GM23338 (cell line): ENCODE data around the gene PACS1. TPM values are rescaled to one million over a fixed set of nuclear protein-coding genes. Genes with fewer than 3 reads are reported as not detected.

ENCODE experiments used
- ATAC-seq: fragments of 200-7000 bp; cut with Tn5 transposase; 3 replicates; pipeline ENCODE4 v1.9.1; 2020
- DNase-seq: peaks from one replicate; pipeline ENCODE4 v3.0.0-alpha.2; 2015; ENCODE audit warnings: low spot score
- H2AFZ ChIP-seq: fragments of 200-600 bp; sonication (generic); 2 replicates; pipeline ENCODE4 v1.8.0; 2016; ENCODE audit warnings: antibody characterized with exemption, mild to moderate bottlenecking, moderate library complexity
- H3F3A ChIP-seq: fragments of 200-600 bp; sonication (generic); replicated peaks from 2 replicates; pipeline ENCODE4 v1.8.0; 2017; ENCODE audit warnings: antibody characterized with exemption, mixed run types, low read depth
- H3K27ac ChIP-seq: fragments of 200-600 bp; sonication (generic); 2 replicates; pipeline ENCODE4 v1.6.1; 2016; ENCODE audit warnings: low read depth
- H3K27me3 ChIP-seq: fragments of 200-600 bp; sonication (generic); 2 replicates; pipeline ENCODE4 v1.8.0; 2016; ENCODE audit warnings: mild to moderate bottlenecking, mixed run types, moderate library complexity; ENCODE audit not compliant: insufficient read depth
- H3K36me3 ChIP-seq: fragments of 200-600 bp; sonication (generic); 2 replicates; pipeline ENCODE4 v1.8.0; 2016; ENCODE audit warnings: mild to moderate bottlenecking; ENCODE audit not compliant: insufficient read depth
- H3K4me1 ChIP-seq: fragments of 200-600 bp; sonication (generic); 2 replicates; pipeline ENCODE4 v1.8.0; 2016; ENCODE audit warnings: mild to moderate bottlenecking, moderate library complexity; ENCODE audit not compliant: insufficient read depth
- H3K4me2 ChIP-seq: fragments of 200-600 bp; sonication (generic); 2 replicates; pipeline ENCODE4 v1.7.1; 2017; ENCODE audit warnings: mixed run types
- H3K4me3 ChIP-seq: fragments of 200-600 bp; sonication (generic); 2 replicates; pipeline ENCODE4 v1.6.1; 2016; ENCODE audit warnings: mixed run types
- H3K79me2 ChIP-seq: fragments of 200-600 bp; sonication (generic); replicated peaks from 2 replicates; pipeline ENCODE4 v1.8.0; 2017; ENCODE audit warnings: mild to moderate bottlenecking; ENCODE audit not compliant: insufficient read depth
- H3K9me2 ChIP-seq: fragments of 200-600 bp; sonication (generic); 2 replicates; pipeline ENCODE4 v1.8.0; 2017; ENCODE audit not compliant: insufficient read depth
- H4K20me1 ChIP-seq: fragments of 200-600 bp; sonication (generic); replicated peaks from 2 replicates; pipeline ENCODE4 v1.8.0; 2017; ENCODE audit warnings: mild to moderate bottlenecking; ENCODE audit not compliant: insufficient read depth
- H3K27ac Mint-ChIP-seq: 2 replicates; pipeline ENCODE4 v1.8.0; 2020; ENCODE audit warnings: inconsistent platforms, mild to moderate bottlenecking, moderate library complexity, mixed read lengths
- H3K27me3 Mint-ChIP-seq: 3 replicates; pipeline ENCODE4 v1.8.0; 2022; ENCODE audit warnings: low read depth, mild to moderate bottlenecking, moderate library complexity, mixed read lengths, inconsistent platforms; ENCODE audit not compliant: insufficient read depth, poor library complexity
- H3K36me3 Mint-ChIP-seq: 3 replicates; pipeline ENCODE4 v1.8.0; 2021; ENCODE audit warnings: low read depth, mild to moderate bottlenecking, inconsistent platforms, moderate library complexity, mixed read lengths
- H3K4me1 Mint-ChIP-seq: 3 replicates; pipeline ENCODE4 v1.8.0; 2020; ENCODE audit warnings: mild to moderate bottlenecking, inconsistent platforms, mixed read lengths
- H3K4me3 Mint-ChIP-seq: 3 replicates; pipeline ENCODE4 v1.8.0; 2021; ENCODE audit warnings: moderate library complexity, mild to moderate bottlenecking, inconsistent platforms, mixed read lengths
- H3K9me3 Mint-ChIP-seq: 3 replicates; pipeline ENCODE4 v1.8.0; 2020; ENCODE audit warnings: moderate library complexity, mild to moderate bottlenecking, inconsistent platforms, mixed read lengths
- REST ChIP-seq: IDR thresholded peaks from one replicate; pipeline ENCODE4 v1.6.1; 2018; ENCODE audit warnings: antibody characterized with exemption; ENCODE audit not compliant: unreplicated experiment
- STAT1 ChIP-seq: IDR thresholded peaks from one replicate; pipeline ENCODE4 v1.6.1; 2016; ENCODE audit warnings: antibody characterized with exemption; ENCODE audit not compliant: unreplicated experiment
- polyA plus RNA-seq: library from polyadenylated mRNA; unstranded; fragments of >200 nt; fragmentation: Nextera tagmentation; extraction: Ambion mirVana; gene quantifications from 2 replicates; pipeline ENCODE4 v1.2.1, GENCODE V29; 2016
- total RNA-seq: library from RNA; depleted of rRNA; stranded (reverse); fragments of >200 nt; shearing (Covaris generic); gene quantifications from 2 replicates; pipeline ENCODE4 v1.2.3, GENCODE V29; 2014
- TF ChIP-seq, protein P1 (sequence below): IDR thresholded peaks from 2 replicates; pipeline ENCODE4 v1.6.1; 2016; ENCODE audit warnings: antibody characterized with exemption
- TF ChIP-seq, protein P2 (sequence below), 2 experiments: fragments of 200-600 bp in 1 of 2; sonication (generic) in 1 of 2; conservative IDR thresholded peaks; 2 replicates each; pipeline versions ENCODE4 v1.5.1 to v1.6.1; 2016 to 2017; ENCODE audit warnings: antibody characterized with exemption in 2 of 2, low read depth in 2 of 2, mild to moderate bottlenecking in 2 of 2, moderate library complexity in 1 of 2

The PACS1 gene
- total and polyA plus RNA-seq, 2 experiments from 2014 or later = 8.0 to 37.5 TPM

GRCh38 chr11:66032957-66033735 is 36.9 kb upstream of the PACS1 start:
- Histone ChIP-seq H3K27me3 (no peaks in the 10 kb centered on the region), H3K27ac (no peak overlapping the region), H3K4me2 (no peak overlapping the region), H4K20me1 (no peaks in the 10 kb centered on the region), H3K79me2 (no peaks in the 10 kb centered on the region), H3K4me3 (no peak overlapping the region), H3K36me3 (no peaks in the 10 kb centered on the region), H3K9me2 (no peaks in the 10 kb centered on the region), H3K4me1 (no peaks in the 10 kb centered on the region), H2AFZ (no peak overlapping the region), H3F3A (no peaks in the 10 kb centered on the region)
- Mint-ChIP-seq H3K4me3 (no peak overlapping the region), H3K9me3 (peaks cover 27% of the 10 kb centered on the region), H3K27ac (no peak overlapping the region), H3K4me1 (no peaks in the 10 kb centered on the region), H3K36me3 (peaks cover 9% of the 10 kb centered on the region; the same call in 2 of the 3 replicates), H3K27me3 (peaks cover 5% of the 10 kb centered on the region)
- TF ChIP-seq, protein P1, sequence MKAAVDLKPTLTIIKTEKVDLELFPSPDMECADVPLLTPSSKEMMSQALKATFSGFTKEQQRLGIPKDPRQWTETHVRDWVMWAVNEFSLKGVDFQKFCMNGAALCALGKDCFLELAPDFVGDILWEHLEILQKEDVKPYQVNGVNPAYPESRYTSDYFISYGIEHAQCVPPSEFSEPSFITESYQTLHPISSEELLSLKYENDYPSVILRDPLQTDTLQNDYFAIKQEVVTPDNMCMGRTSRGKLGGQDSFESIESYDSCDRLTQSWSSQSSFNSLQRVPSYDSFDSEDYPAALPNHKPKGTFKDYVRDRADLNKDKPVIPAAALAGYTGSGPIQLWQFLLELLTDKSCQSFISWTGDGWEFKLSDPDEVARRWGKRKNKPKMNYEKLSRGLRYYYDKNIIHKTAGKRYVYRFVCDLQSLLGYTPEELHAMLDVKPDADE = no peak
- no peak for DNase-seq
- ATAC-seq = no peak

DNA sequence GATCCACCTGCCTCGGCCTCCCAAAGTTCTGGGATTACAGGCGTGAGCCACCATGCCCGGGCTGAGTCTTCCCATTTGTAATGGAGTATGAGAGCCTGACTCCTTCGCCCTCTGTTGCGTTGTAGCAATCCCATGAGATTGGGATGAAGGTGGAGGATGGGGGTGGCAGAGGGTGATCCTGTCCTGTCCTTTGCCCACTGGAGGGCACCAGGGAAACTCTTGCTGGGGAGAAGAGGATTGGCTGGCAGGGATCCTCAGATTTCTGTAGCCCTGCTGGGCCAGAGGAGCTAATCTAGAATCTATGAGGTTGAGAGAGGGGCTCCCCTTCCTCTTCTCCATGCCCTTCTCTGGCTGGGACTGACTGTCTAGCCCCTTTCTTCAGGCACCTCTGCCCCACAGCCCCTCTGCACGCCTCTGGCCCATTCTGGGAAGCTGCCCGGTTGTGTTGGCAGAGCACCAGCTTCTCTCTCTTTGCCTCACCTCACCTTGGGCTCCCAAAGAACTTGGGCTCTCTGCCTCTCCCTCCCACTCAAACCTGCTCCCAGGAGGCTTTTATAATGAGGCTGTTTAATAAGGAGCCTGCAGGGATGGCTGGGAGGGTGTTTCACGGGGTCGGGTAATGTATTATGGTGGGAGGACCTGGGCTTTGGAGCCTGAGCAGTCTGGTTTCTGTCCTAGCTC is 34.3 kb upstream of the PACS1 start:
- DNase-seq = no peak
- no peak overlapping the region for H3K4me3 ChIP-seq

More for the DNA sequence above, 34.3 kb upstream of the PACS1 start:
- Mint-ChIP-seq H3K4me3 (no peak overlapping the region), H3K9me3 (peaks cover 37% of the 10 kb centered on the region), H3K36me3 (peaks cover 9% of the 10 kb centered on the region; the same call in 2 of the 3 replicates), H3K27me3 (peaks cover 5% of the 10 kb centered on the region), H3K27ac (no peak overlapping the region), H3K4me1 (no peaks in the 10 kb centered on the region)
- H3K27ac ChIP-seq = no peak overlapping the region
- no peaks in the 10 kb centered on the region for H3K9me2 ChIP-seq
- H3K4me2 ChIP-seq = no peak overlapping the region
- no peaks in the 10 kb centered on the region for H3K27me3 ChIP-seq
- no peaks in the 10 kb centered on the region for H3K79me2 ChIP-seq
- H3K4me1 ChIP-seq = no peaks in the 10 kb centered on the region
- H4K20me1 ChIP-seq = no peaks in the 10 kb centered on the region
- ATAC-seq = no peak
- no peak for TF ChIP-seq STAT1
- TF ChIP-seq REST = no peak
- TF ChIP-seq, protein P2, sequence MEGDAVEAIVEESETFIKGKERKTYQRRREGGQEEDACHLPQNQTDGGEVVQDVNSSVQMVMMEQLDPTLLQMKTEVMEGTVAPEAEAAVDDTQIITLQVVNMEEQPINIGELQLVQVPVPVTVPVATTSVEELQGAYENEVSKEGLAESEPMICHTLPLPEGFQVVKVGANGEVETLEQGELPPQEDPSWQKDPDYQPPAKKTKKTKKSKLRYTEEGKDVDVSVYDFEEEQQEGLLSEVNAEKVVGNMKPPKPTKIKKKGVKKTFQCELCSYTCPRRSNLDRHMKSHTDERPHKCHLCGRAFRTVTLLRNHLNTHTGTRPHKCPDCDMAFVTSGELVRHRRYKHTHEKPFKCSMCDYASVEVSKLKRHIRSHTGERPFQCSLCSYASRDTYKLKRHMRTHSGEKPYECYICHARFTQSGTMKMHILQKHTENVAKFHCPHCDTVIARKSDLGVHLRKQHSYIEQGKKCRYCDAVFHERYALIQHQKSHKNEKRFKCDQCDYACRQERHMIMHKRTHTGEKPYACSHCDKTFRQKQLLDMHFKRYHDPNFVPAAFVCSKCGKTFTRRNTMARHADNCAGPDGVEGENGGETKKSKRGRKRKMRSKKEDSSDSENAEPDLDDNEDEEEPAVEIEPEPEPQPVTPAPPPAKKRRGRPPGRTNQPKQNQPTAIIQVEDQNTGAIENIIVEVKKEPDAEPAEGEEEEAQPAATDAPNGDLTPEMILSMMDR (conservative IDR thresholded peaks at IDR 0.05; ENCODE audit: low read depth in 2 of 2) = peak in 1 of 2 experiments; percentile 11; a peak in 1 of 4 replicates
- no peaks in the 10 kb centered on the region for H3K36me3 ChIP-seq
- no peaks in the 10 kb centered on the region for H3F3A ChIP-seq
- H2AFZ ChIP-seq = no peak overlapping the region
